Measurements from ENCODE around the gene KRTAP5-9.
"Not testable (repeated sequence)": the region's sequence is repeated elsewhere in the genome, so short reads cannot be mapped to it uniquely, and the experiment has no call there.

KRTAP5-9 gene

GRCh38 chr11:71534711-71535608 lies 13.3 kb upstream of the KRTAP5-9 start:
- not testable (repeated sequence) for DNase-seq

GRCh38 chr11:71535825-71536224 lies 12.4 kb upstream of the KRTAP5-9 start:
- DNase-seq: no peak

- no peak for DNase-seq
Observed at GRCh38 chr11:71537537-71537936, 10.7 kb upstream of the KRTAP5-9 start.

GRCh38 chr11:71537977-71538665 lies 10.1 kb upstream of the KRTAP5-9 start, which contains the start of gene KRTAP5-8:
KRTAP5-8 (plus strand) TSS chr11:71538025; CDS start chr11:71538056, 31 bp downstream.
- not testable (repeated sequence) for DNase-seq

- no peak for DNase-seq
Observed at GRCh38 chr11:71538666-71538990, 9.6 kb upstream of the KRTAP5-9 start.

- no peak for DNase-seq
Observed at GRCh38 chr11:71539017-71539416, 9.2 kb upstream of the KRTAP5-9 start.

GRCh38 chr11:71539971-71540370 lies 8.2 kb upstream of the KRTAP5-9 start:
- DNase-seq: not testable (repeated sequence)

GRCh38 chr11:71540521-71541304 lies 7.5 kb upstream of the KRTAP5-9 start:
- not testable (repeated sequence) for DNase-seq

GRCh38 chr11:71542382-71542781 lies 5.8 kb upstream of the KRTAP5-9 start:
- DNase-seq: no peak

GRCh38 chr11:71542879-71543777 lies 5.1 kb upstream of the KRTAP5-9 start:
- no peak for DNase-seq

- no peak for DNase-seq
Observed at GRCh38 chr11:71543866-71544265, 4.4 kb upstream of the KRTAP5-9 start.

- no peak for DNase-seq
Observed at GRCh38 chr11:71544525-71545214, 3.5 kb upstream of the KRTAP5-9 start.

GRCh38 chr11:71545405-71545966 lies 2.7 kb upstream of the KRTAP5-9 start:
- DNase-seq: no peak

- DNase-seq: no peak
Observed at GRCh38 chr11:71548716-71549151, 514 bp downstream of the KRTAP5-9 start.

- no peak for DNase-seq
Observed at GRCh38 chr11:71551711-71552110, 3.5 kb downstream of the KRTAP5-9 start.

GRCh38 chr11:71554996-71555395 lies 6.8 kb downstream of the KRTAP5-9 start:
- DNase-seq: no peak

- DNase-seq: no peak
Observed at GRCh38 chr11:71555508-71555907, 7.3 kb downstream of the KRTAP5-9 start.

GRCh38 chr11:71556018-71556417 lies 7.8 kb downstream of the KRTAP5-9 start:
- DNase-seq: no peak

GRCh38 chr11:71557257-71557656 lies 9.0 kb downstream of the KRTAP5-9 start:
- DNase-seq: no peak

- no peak for DNase-seq
Observed at GRCh38 chr11:71558996-71559395, 10.8 kb downstream of the KRTAP5-9 start.

- no peak for DNase-seq
Observed at GRCh38 chr11:71562120-71562519, 13.9 kb downstream of the KRTAP5-9 start.
